22Rv1 (cell line): ENCODE data around the gene INSC.
A peak's percentile ranks its signal among the peaks of the same experiment; 100 is the strongest.

Experiments used
- H3K27ac ChIP-seq: fragments of 450-650 bp; 2 replicates; pipeline ENCODE4 v1.5.1; 2017
- CTCF ChIP-seq: fragments of 450-650 bp; IDR thresholded peaks from 2 replicates; pipeline ENCODE4 v1.5.1; 2017; ENCODE audit warnings: mild to moderate bottlenecking
- ZFX ChIP-seq: fragments of 450-650 bp; IDR thresholded peaks from 2 replicates; pipeline ENCODE4 v1.6.1; 2017; ENCODE audit warnings: antibody characterized with exemption, borderline replicate concordance

The INSC gene

DNA sequence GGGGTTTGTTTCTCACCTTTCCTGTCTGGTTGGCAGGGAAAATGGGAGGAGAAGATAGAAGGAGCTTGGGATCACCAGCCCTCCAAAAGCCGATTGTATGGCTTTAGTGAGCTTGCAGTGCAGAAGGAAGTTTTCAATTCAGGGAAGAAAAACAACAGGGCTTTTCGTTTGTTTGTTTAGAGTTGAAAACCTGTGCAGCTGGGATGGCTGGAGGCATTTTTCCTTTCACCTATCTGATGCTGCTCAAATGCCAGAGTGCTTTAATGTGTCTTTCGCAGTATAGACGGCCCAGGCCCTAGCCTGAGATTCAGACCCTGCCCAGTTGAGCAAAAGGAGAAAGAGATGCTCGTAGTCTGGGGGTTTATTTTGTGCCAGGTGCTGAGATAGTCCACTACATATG, 87.9 kb downstream of the INSC start:
- H3K27ac ChIP-seq = no peak overlapping the region
- TF ChIP-seq CTCF = no peak
- TF ChIP-seq ZFX = no peak

DNA sequence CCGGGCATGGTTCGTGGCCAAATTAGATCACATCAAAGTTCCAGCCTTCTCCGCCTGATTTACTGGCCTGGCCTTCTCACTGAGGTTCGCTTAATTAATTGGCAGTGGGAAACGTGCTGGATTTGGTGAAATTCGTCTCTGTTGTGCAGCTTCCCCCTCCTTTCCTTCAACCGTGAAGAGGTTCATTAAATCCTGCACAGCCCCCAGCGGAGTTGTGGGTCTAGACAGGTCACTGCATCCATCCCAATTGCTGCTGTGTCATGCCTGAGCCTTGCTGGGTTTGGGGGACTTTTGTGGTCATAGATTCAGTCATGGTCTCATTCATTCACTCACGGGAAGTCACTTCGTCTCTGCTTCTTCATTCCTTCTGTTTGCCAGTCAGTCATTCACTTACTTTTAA, 90.0 kb downstream of the INSC start:
- H3K27ac ChIP-seq = no peak overlapping the region
- TF ChIP-seq ZFX (no peak), CTCF (no peak)

- TF ChIP-seq ZFX (no peak), CTCF (no peak)
- H3K27ac ChIP-seq = no peak overlapping the region
Observed at GRCh38 chr11:15206791-15207190, 92.1 kb downstream of the INSC start.

DNA sequence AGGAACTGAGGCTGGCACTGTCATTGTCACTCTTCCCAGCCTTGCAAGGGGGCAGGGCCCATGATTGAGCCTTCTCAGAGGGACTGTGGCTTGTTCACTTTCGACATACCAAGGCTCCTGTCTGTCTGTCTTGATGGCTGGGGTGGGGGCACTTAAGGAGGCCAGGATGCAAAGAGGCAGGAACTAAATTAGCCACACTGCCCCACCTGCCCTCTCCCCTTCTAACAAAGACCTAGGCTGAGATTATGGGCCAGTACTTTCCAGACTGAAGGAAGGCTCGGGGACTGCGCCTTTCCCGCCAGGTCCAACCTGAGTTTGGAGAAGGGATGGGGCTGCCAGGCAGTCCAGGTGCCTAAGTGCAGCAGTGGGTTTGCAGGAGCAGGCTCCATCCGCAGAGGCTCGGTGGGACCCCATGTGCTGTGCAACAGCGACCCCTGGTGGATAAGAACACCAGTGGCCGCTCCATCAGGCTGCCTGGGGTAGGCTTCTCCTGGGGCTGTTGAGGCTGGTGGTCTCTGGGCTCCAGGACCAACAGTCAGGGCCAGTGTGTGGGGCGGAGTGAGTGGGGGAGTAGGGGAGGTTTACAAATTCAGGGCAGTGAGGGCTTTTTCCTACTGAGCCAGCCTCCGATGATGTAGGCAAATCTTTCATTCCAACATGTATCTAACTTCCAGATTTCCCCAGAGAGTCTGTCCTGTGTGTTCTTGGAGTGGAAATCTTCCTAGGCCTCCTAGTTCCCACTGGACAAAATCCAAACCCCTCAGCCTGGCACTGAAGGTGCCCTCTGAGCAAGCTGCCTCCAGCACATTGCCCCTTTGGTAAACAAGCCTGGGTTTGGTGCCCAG, 93.9 kb downstream of the INSC start:
- peak; percentile 81 for TF ChIP-seq CTCF
- TF ChIP-seq ZFX = no peak

DNA sequence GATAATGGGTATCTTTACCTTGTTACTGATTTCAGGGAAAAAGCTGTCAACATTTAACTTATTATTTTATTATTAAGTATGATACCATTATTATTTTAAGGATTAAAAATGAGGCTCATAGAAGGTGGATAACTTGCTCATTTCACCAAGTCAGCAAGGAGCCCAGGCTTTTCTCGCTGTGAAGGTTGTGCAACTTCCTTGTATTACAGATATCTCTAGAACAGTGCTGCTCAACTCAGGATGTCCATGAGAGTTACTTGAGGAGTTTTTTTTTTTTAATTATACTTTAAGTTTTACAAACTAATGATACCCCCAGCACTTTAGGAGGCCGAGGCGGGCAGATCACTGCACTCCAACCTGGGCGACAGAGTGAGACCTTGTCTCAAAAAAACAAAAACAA, 98.2 kb downstream of the INSC start:
- H3K27ac ChIP-seq = no peak overlapping the region
- TF ChIP-seq ZFX = no peak
- TF ChIP-seq CTCF = no peak

More for the DNA sequence above, 93.9 kb downstream of the INSC start:
- H3K27ac ChIP-seq = no peak overlapping the region

DNA sequence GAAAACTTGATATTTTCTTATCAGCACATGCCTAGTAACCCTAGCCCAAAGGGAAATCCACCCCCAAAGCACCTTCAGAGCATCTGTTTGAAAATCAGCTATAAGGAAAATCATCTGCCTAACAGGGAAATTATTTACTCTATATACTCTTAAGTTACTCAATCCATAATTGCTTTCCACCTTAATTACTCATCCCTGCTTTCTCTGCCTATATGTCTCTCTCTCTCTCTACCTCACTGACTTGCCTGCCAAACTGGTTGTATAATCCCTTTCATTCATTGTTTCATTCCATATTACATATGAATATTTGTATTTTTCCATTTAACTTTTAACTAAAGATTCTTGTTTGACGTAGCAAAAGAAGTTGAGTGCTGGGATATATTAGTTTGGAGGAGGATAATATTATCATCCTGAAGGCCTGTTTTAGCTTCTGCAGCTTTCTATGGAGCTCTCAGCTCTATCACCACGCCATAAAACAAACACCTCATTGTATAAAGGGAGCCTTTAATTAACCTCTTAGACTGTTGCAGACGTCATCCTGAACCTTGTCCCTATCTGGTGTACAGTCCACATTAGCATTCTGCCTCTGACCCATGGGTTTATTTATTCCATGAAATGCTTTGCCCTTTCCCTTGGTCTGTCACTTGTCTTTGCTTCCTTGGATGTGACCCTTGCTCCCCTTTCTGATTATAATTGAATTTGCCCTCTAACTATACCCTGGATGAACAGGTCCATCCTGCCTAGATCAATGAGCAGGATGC, 98.9 kb downstream of the INSC start:
- H3K27ac ChIP-seq = no peak overlapping the region
- no peak for TF ChIP-seq CTCF
- no peak for TF ChIP-seq ZFX

DNA sequence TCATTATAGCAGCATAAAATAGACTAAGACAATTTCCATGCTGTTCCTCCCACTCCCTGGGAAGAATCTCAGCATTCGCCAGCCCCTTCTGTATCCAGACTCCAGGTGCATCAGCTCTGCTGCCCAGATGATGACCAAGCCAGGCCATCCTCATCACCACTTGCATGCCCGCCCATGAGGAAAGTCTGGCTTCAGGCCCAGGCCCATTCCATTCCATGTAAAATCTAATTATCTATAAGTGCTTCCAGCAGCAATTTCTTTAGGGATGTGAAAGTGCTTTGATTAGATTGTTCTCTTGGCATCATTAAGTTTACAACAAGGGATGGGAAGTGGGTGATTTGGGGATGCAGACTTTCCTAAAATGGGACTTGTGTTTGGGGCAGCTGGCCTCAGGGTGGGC, 100.3 kb downstream of the INSC start:
- TF ChIP-seq CTCF = no peak
- no peak for TF ChIP-seq ZFX
- H3K27ac ChIP-seq = no peak overlapping the region
